Panc1 (cell line): ENCODE data around the gene ZNF778. TPM values are rescaled to one million over a fixed set of nuclear protein-coding genes. Genes with fewer than 3 reads are reported as not detected.

Experiments
- ATAC-seq: fragments of 200-7000 bp; cut with Tn5 transposase; 2 replicates; pipeline ENCODE4 v1.9.1; 2020; ENCODE audit warnings: mild to moderate bottlenecking, moderate library complexity
- BruUV-seq: library from RNA; stranded (reverse); fragments of 400-500 nt; replicated peaks from 2 replicates; lab custom pipeline; 2021; lab: Mats Ljungman, UMichigan
- CTCF ChIA-PET: fragments of 300-600 bp; sonication (Branson Sonifier 250); formaldehyde crosslinking; loops from one replicate; lab custom pipeline; 2022; ENCODE audit warnings: antibody characterized with exemption; lab: Charles Lee
- POLR2A ChIA-PET: fragments of 300-600 bp; sonication (Branson Sonifier 250); formaldehyde crosslinking; loops from one replicate; lab custom pipeline; 2022; ENCODE audit warnings: antibody characterized with exemption; lab: Charles Lee
- DNase-seq: peaks from one replicate; pipeline ENCODE4 v3.0.0-alpha.2; 2010; ENCODE audit warnings: low read depth, low spot score
- H3K27ac ChIP-seq: 2 replicates; pipeline ENCODE4 v1.5.1; 2011; ENCODE audit warnings: mild to moderate bottlenecking, low read length, inconsistent platforms
- H3K27me3 ChIP-seq: fragments of 200-500 bp; sonication (Bioruptor generic); 2 replicates; pipeline ENCODE4 v1.6.0; 2014; ENCODE audit warnings: low read length, inconsistent platforms; ENCODE audit not compliant: control insufficient read depth, insufficient read depth
- H3K36me3 ChIP-seq: fragments of 200-500 bp; sonication (Bioruptor generic); 2 replicates; pipeline ENCODE4 v1.5.1; 2014; ENCODE audit warnings: inconsistent platforms, mild to moderate bottlenecking, low read length, moderate library complexity; ENCODE audit not compliant: control insufficient read depth, insufficient read depth
- H3K4me1 ChIP-seq: 2 replicates; pipeline ENCODE4 v1.5.1; 2011; ENCODE audit warnings: inconsistent platforms, mild to moderate bottlenecking, low read length, moderate library complexity; ENCODE audit not compliant: control insufficient read depth, insufficient read depth
- H3K4me3 ChIP-seq, 2 experiments: 2 replicates each; pipeline ENCODE4 v1.5.1; 2011 to 2012; ENCODE audit warnings: low read depth in 2 of 2, low read length in 2 of 2, mild to moderate bottlenecking in 2 of 2, inconsistent platforms in 1 of 2, moderate library complexity in 1 of 2
- H3K9me3 ChIP-seq: fragments of 200-500 bp; sonication (Bioruptor generic); 2 replicates; pipeline ENCODE4 v1.5.1; 2014; ENCODE audit warnings: low read depth, mild to moderate bottlenecking, inconsistent platforms, low read length, moderate library complexity; ENCODE audit not compliant: control insufficient read depth, insufficient read depth
- POLR2AphosphoS5 ChIP-seq: IDR thresholded peaks from 2 replicates; pipeline ENCODE4 v1.6.1; 2012; ENCODE audit warnings: mild to moderate bottlenecking, low read depth, low read length, moderate library complexity
- SIN3A ChIP-seq: IDR thresholded peaks from 2 replicates; pipeline ENCODE4 v1.6.1; 2012; ENCODE audit warnings: low read depth, mild to moderate bottlenecking, low read length, moderate library complexity, borderline replicate concordance; ENCODE audit not compliant: insufficient read depth
- TCF7L2 ChIP-seq: IDR thresholded peaks from 2 replicates; pipeline ENCODE4 v1.6.1; 2011; ENCODE audit warnings: mild to moderate bottlenecking, low read depth, low read length, inconsistent platforms
- in situ Hi-C: cut with HindIII; loops from 2 replicates; pipeline ENCODE4 v1.10.0; 2016; ENCODE audit warnings: low sequenced_read_pairs, low pct_unique_long_range_greater_than_20kb
- intact Hi-C: fragments of 100-400 bp; cut with micrococcal nuclease; formaldehyde crosslinking; loops from one replicate; pipeline ENCODE4 v1.10.0; 2022; ENCODE audit not compliant: unreplicated experiment
- total RNA-seq: library from RNA; stranded (reverse); gene quantifications from one replicate; pipeline ENCODE4 v1.2.1, GENCODE V29; 2021; ENCODE audit not compliant: unreplicated experiment
- TF ChIP-seq, protein P1 (sequence below): fragments of 450-650 bp; IDR thresholded peaks from 2 replicates; pipeline ENCODE4 v1.5.1; 2017; ENCODE audit warnings: mild to moderate bottlenecking
- TF ChIP-seq, protein P2 (sequence below), 2 experiments: IDR thresholded peaks; 2 replicates each; pipeline ENCODE4 v1.6.1; 2011 to 2012; ENCODE audit warnings: low read depth in 2 of 2, control low read depth in 1 of 2, low read length in 1 of 2, mild to moderate bottlenecking in 1 of 2, moderate library complexity in 1 of 2; ENCODE audit not compliant: insufficient read depth in 1 of 2

ZNF778 gene
- total RNA-seq, 1 experiment from 2014 or later: 15.0 TPM

DNA sequence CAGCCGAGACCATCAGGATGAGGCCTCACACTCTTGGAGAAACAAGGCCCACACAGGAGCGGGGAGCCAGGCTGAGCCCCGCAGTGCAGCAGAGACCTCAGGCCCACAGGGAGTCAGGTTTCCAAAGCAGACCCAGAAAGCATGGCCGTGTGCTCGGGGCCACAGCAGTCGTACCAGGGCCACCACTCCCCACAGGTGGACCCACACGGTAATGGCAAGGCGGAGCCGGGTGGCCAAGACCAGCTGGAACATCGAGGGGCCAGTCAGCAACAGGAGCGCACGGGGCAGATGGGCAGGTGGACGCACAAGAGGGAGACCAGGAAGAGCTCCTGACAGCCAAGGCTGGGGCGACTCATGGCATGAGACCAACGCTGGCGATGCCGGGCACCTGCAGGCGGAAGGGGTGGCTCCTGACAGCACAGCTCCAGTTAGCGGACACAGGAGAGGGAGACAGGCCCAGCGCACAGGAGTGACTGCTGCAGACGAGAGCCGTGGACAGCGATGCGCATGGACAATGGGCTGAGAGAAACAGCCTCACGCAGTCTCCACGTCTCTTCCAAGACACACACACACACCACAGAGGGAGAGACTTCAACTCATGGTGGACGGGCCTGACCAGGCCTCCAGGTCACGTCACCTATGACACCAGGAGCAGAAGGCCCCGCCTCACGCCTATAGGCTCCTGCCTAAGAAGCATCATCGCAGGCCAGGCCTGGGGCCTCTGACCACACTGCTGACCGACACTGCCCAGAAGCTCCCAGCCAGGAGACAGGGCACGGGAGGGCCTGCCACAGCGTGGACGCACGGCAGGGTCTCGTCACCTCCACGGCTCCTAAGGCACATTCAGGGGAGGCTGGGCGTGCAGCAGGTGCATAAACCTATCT, 58.6 kb downstream of the ZNF778 start:
- DNase-seq: no peak
- ChIA-PET CTCF (no interaction called here), POLR2A (interaction anchor here (0.6 kb wide), 1 partner anchor 419 kb away, joined by 3 read pairs; the partner anchor contains the start of gene TRAPPC2L)
- BruUV-seq: no TSS peak
- Histone ChIP-seq H3K9me3 (no peaks in the 10 kb centered on the region), H3K27ac (no peak overlapping the region), H3K27me3 (no peaks in the 10 kb centered on the region), H3K4me3 (no peak overlapping the region), H3K4me1 (peaks cover 6% of the 10 kb centered on the region; the same call in 1 of the 2 replicates), H3K36me3 (no peaks in the 10 kb centered on the region)
- intact Hi-C loops: no loop called here
- 0 out of 2 replicates have a peak, but pooled peaks have one; percentile 9 for ATAC-seq
- in situ Hi-C loops: no loop called here
- no peak for TF ChIP-seq TCF7L2
- TF ChIP-seq, protein P1, sequence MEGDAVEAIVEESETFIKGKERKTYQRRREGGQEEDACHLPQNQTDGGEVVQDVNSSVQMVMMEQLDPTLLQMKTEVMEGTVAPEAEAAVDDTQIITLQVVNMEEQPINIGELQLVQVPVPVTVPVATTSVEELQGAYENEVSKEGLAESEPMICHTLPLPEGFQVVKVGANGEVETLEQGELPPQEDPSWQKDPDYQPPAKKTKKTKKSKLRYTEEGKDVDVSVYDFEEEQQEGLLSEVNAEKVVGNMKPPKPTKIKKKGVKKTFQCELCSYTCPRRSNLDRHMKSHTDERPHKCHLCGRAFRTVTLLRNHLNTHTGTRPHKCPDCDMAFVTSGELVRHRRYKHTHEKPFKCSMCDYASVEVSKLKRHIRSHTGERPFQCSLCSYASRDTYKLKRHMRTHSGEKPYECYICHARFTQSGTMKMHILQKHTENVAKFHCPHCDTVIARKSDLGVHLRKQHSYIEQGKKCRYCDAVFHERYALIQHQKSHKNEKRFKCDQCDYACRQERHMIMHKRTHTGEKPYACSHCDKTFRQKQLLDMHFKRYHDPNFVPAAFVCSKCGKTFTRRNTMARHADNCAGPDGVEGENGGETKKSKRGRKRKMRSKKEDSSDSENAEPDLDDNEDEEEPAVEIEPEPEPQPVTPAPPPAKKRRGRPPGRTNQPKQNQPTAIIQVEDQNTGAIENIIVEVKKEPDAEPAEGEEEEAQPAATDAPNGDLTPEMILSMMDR: no peak
- TF ChIP-seq SIN3A: no peak
- TF ChIP-seq POLR2AphosphoS5: no peak
- TF ChIP-seq, protein P2, sequence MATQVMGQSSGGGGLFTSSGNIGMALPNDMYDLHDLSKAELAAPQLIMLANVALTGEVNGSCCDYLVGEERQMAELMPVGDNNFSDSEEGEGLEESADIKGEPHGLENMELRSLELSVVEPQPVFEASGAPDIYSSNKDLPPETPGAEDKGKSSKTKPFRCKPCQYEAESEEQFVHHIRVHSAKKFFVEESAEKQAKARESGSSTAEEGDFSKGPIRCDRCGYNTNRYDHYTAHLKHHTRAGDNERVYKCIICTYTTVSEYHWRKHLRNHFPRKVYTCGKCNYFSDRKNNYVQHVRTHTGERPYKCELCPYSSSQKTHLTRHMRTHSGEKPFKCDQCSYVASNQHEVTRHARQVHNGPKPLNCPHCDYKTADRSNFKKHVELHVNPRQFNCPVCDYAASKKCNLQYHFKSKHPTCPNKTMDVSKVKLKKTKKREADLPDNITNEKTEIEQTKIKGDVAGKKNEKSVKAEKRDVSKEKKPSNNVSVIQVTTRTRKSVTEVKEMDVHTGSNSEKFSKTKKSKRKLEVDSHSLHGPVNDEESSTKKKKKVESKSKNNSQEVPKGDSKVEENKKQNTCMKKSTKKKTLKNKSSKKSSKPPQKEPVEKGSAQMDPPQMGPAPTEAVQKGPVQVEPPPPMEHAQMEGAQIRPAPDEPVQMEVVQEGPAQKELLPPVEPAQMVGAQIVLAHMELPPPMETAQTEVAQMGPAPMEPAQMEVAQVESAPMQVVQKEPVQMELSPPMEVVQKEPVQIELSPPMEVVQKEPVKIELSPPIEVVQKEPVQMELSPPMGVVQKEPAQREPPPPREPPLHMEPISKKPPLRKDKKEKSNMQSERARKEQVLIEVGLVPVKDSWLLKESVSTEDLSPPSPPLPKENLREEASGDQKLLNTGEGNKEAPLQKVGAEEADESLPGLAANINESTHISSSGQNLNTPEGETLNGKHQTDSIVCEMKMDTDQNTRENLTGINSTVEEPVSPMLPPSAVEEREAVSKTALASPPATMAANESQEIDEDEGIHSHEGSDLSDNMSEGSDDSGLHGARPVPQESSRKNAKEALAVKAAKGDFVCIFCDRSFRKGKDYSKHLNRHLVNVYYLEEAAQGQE (IDR thresholded peaks at IDR 0.05; ENCODE audit: insufficient read depth in 1 of 2, low read depth in 2 of 2, low read length in 1 of 2): no peak

DNA sequence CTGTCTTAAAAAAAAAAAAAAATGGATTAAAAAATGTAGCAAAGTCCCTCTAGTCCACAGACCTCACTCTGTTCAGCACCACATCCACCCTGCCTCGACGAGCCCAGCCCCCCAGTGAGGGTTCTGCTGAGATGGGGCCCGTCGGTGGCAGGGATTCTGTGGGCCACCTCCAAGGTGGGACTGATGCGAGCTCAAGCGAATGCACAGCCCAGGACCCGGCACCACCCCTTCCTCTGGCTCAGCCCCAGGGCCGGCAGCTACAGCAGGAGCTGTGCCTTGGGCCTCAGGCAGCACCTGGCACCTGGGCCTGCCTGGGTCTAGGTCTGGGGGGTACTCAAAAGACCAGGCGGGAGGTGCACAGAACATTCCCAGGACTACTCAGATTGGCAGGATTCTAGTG, 59.5 kb downstream of the ZNF778 start:
- ChIA-PET CTCF (no interaction called here), POLR2A (interaction anchor here (0.6 kb wide), 1 partner anchor 420 kb away, joined by 3 read pairs; the partner anchor contains the start of gene TRAPPC2L)
- no peak overlapping the region for H3K4me3 ChIP-seq
- DNase-seq (no peak), ATAC-seq (no peak)
- no peaks in the 10 kb centered on the region for H3K27me3 ChIP-seq
- no peak overlapping the region for H3K27ac ChIP-seq
- BruUV-seq: no TSS peak
- H3K36me3 ChIP-seq: no peaks in the 10 kb centered on the region
- TF ChIP-seq, protein P2 (IDR thresholded peaks at IDR 0.05; ENCODE audit: insufficient read depth in 1 of 2, low read depth in 2 of 2, low read length in 1 of 2): no peak
- TF ChIP-seq SIN3A: no peak
- no peak for TF ChIP-seq POLR2AphosphoS5
- TF ChIP-seq, protein P1: no peak
- no peak for TF ChIP-seq TCF7L2
- in situ Hi-C loops: no loop called here
- intact Hi-C loops: no loop called here
- peaks cover 5% of the 10 kb centered on the region; the same call in 1 of the 2 replicates for H3K4me1 ChIP-seq
- H3K9me3 ChIP-seq: no peaks in the 10 kb centered on the region
